Measurements from ENCODE around the gene DTD1. TPM values are rescaled to one million over a fixed set of nuclear protein-coding genes. Genes with fewer than 3 reads are reported as not detected.

The DTD1 gene
- total RNA-seq, 1 experiment from 2014 or later, result 14.3 TPM

GRCh38 chr20:18650224-18650623, 62.4 kb downstream of the DTD1 start:
- Mint-ChIP-seq H3K4me3 (ENCODE audit: low read depth, unreplicated experiment) (no peak overlapping the region), H3K36me3 (ENCODE audit: insufficient read depth, unreplicated experiment) (no peaks in the 10 kb centered on the region), H3K9me3 (ENCODE audit: low read depth, unreplicated experiment) (no peaks in the 10 kb centered on the region), H3K27ac (ENCODE audit: unreplicated experiment) (no peak overlapping the region), H3K27me3 (ENCODE audit: unreplicated experiment) (no peaks in the 10 kb centered on the region), H3K4me1 (ENCODE audit: low read depth, unreplicated experiment) (no peaks in the 10 kb centered on the region)
- BruUV-seq (replicated peaks), result no TSS peak
- CTCF ChIA-PET, result no interaction called here
- no peak for TF ChIP-seq CTCF (IDR thresholded peaks at IDR 0.05; ENCODE audit: unreplicated experiment)
- intact Hi-C loops (cut with micrococcal nuclease; ENCODE audit: unreplicated experiment), result no loop called here
- DNase-seq, result no peak

GRCh38 chr20:18653736-18654447, 66.0 kb downstream of the DTD1 start:
- Mint-ChIP-seq H3K4me1 (ENCODE audit: low read depth, unreplicated experiment) (no peaks in the 10 kb centered on the region), H3K36me3 (ENCODE audit: insufficient read depth, unreplicated experiment) (no peaks in the 10 kb centered on the region), H3K4me3 (ENCODE audit: low read depth, unreplicated experiment) (no peak overlapping the region), H3K9me3 (ENCODE audit: low read depth, unreplicated experiment) (no peaks in the 10 kb centered on the region), H3K27ac (ENCODE audit: unreplicated experiment) (no peak overlapping the region), H3K27me3 (ENCODE audit: unreplicated experiment) (no peaks in the 10 kb centered on the region)
- intact Hi-C loops (cut with micrococcal nuclease; ENCODE audit: unreplicated experiment), result no loop called here
- no peak for TF ChIP-seq CTCF (IDR thresholded peaks at IDR 0.05; ENCODE audit: unreplicated experiment)
- no peak for DNase-seq
- no TSS peak for BruUV-seq (replicated peaks)
- CTCF ChIA-PET, result no interaction called here

- TF ChIP-seq CTCF (IDR thresholded peaks at IDR 0.05; ENCODE audit: unreplicated experiment), result no peak
- DNase-seq, result no peak
- Mint-ChIP-seq H3K4me1 (ENCODE audit: low read depth, unreplicated experiment) (no peaks in the 10 kb centered on the region), H3K36me3 (ENCODE audit: insufficient read depth, unreplicated experiment) (no peaks in the 10 kb centered on the region), H3K27ac (ENCODE audit: unreplicated experiment) (no peak overlapping the region), H3K9me3 (ENCODE audit: low read depth, unreplicated experiment) (no peaks in the 10 kb centered on the region), H3K4me3 (ENCODE audit: low read depth, unreplicated experiment) (no peak overlapping the region), H3K27me3 (ENCODE audit: unreplicated experiment) (no peaks in the 10 kb centered on the region)
- CTCF ChIA-PET, result no interaction called here
- intact Hi-C loops (cut with micrococcal nuclease; ENCODE audit: unreplicated experiment), result no loop called here
- BruUV-seq (replicated peaks), result no TSS peak
These were observed 66.6 kb downstream of the DTD1 start for GRCh38 chr20:18654448-18654773.

GRCh38 chr20:18657575-18657974, 69.7 kb downstream of the DTD1 start:
- no TSS peak for BruUV-seq (replicated peaks)
- intact Hi-C loops (cut with micrococcal nuclease; ENCODE audit: unreplicated experiment), result no loop called here
- CTCF ChIA-PET, result no interaction called here
- Mint-ChIP-seq H3K4me1 (ENCODE audit: low read depth, unreplicated experiment) (no peaks in the 10 kb centered on the region), H3K4me3 (ENCODE audit: low read depth, unreplicated experiment) (no peak overlapping the region), H3K9me3 (ENCODE audit: low read depth, unreplicated experiment) (no peaks in the 10 kb centered on the region), H3K27me3 (ENCODE audit: unreplicated experiment) (no peaks in the 10 kb centered on the region), H3K36me3 (ENCODE audit: insufficient read depth, unreplicated experiment) (no peaks in the 10 kb centered on the region), H3K27ac (ENCODE audit: unreplicated experiment) (no peak overlapping the region)
- TF ChIP-seq CTCF (IDR thresholded peaks at IDR 0.05; ENCODE audit: unreplicated experiment), result no peak
- DNase-seq, result no peak
